ENCODE data around the gene HOXA1.

DNA sequence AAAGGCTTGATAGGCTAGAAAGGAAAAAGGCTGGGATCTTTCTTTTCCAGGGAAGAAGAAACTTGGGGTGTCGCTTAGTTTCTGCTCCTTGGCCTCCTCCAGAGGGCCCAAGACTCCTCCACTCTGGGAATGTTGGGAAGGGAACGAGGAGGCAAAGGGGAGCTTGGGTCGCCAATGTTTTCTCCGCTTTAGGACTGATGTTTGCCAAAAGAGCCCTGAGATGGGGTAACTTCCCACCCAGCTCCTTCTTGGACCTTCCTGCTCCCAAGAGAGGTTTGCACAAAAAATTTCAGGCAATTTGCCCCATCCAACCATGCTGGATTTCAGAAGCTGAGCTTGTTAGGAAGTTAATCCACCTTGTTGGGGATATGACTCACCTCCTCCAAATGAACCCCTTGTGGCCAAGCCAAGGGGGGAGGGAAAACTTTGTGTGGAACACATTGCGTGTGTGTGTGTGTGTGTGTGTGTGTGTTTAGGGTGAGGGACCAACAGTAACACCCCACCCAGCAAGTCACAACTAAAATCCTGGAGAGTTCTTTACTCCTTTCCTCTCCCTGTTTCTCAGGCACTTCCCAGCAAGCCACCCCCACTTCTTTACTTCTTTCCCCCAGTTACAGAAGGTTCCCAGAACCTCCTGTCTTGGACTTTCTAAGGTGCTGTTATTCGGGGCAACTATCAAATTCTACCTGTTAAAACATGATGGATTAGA is 15.4 kb upstream of the HOXA1 start:
- TF ChIP-seq, protein P1, sequence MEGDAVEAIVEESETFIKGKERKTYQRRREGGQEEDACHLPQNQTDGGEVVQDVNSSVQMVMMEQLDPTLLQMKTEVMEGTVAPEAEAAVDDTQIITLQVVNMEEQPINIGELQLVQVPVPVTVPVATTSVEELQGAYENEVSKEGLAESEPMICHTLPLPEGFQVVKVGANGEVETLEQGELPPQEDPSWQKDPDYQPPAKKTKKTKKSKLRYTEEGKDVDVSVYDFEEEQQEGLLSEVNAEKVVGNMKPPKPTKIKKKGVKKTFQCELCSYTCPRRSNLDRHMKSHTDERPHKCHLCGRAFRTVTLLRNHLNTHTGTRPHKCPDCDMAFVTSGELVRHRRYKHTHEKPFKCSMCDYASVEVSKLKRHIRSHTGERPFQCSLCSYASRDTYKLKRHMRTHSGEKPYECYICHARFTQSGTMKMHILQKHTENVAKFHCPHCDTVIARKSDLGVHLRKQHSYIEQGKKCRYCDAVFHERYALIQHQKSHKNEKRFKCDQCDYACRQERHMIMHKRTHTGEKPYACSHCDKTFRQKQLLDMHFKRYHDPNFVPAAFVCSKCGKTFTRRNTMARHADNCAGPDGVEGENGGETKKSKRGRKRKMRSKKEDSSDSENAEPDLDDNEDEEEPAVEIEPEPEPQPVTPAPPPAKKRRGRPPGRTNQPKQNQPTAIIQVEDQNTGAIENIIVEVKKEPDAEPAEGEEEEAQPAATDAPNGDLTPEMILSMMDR (IDR thresholded peaks at IDR 0.05) = no peak
- TF ChIP-seq, protein P2, sequence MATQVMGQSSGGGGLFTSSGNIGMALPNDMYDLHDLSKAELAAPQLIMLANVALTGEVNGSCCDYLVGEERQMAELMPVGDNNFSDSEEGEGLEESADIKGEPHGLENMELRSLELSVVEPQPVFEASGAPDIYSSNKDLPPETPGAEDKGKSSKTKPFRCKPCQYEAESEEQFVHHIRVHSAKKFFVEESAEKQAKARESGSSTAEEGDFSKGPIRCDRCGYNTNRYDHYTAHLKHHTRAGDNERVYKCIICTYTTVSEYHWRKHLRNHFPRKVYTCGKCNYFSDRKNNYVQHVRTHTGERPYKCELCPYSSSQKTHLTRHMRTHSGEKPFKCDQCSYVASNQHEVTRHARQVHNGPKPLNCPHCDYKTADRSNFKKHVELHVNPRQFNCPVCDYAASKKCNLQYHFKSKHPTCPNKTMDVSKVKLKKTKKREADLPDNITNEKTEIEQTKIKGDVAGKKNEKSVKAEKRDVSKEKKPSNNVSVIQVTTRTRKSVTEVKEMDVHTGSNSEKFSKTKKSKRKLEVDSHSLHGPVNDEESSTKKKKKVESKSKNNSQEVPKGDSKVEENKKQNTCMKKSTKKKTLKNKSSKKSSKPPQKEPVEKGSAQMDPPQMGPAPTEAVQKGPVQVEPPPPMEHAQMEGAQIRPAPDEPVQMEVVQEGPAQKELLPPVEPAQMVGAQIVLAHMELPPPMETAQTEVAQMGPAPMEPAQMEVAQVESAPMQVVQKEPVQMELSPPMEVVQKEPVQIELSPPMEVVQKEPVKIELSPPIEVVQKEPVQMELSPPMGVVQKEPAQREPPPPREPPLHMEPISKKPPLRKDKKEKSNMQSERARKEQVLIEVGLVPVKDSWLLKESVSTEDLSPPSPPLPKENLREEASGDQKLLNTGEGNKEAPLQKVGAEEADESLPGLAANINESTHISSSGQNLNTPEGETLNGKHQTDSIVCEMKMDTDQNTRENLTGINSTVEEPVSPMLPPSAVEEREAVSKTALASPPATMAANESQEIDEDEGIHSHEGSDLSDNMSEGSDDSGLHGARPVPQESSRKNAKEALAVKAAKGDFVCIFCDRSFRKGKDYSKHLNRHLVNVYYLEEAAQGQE (IDR thresholded peaks at IDR 0.05; ENCODE audit: insufficient read depth in 1 of 2, low read depth in 2 of 2, low read length in 1 of 2) = no peak
- TF ChIP-seq POLR2AphosphoS5 (IDR thresholded peaks at IDR 0.05; ENCODE audit: low read depth, low read length) = peak; percentile 8; the same call in 1 of the 2 replicates
- no peak; the same call in 1 of the 2 replicates for TF ChIP-seq SIN3A (IDR thresholded peaks at IDR 0.05; ENCODE audit: borderline replicate concordance, insufficient read depth, low read depth, low read length)
